ENCODE measurements around the gene FAM241B.

DNA sequence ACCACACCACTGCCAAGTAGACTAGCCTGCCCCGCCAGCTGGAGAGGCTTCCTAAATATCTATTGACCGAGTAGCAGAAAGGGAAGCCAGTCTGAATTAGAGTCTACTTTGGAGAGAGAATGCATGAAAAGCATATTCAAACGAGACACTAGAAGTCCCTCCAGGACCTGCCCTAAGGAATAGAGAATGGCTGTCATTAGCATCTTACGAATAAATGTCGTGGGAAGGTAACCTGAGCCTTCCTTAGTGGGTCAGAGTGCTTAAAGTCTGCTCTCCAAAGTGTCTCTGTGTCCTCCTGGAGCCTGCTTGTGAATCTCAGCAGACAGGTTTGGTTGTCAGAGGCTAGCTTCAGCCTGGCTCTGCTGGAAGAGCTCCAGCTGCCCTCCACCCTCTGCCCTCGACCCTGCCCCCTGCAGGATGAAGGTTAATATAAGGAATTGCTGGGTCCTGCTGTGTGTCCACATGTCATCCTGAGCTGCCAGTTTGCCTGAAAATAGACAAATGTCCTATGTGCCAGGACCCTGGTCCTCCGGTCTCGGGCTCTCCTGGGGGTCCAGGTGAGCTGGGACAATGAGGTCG is 33.4 kb downstream of the FAM241B start:
- TF ChIP-seq SP2 (tag by site-specific recombination; IDR thresholded peaks at IDR 0.05): no peak
- TF ChIP-seq ZBTB1 (tag by site-specific recombination; IDR thresholded peaks at IDR 0.05): no peak
- TF ChIP-seq ZNF560 (tag by site-specific recombination; IDR thresholded peaks at IDR 0.05; ENCODE audit: borderline replicate concordance): no peak
- no peak; the same call in 1 of the 2 replicates for TF ChIP-seq CTCF (tag by site-specific recombination; IDR thresholded peaks at IDR 0.05)
- TF ChIP-seq ZNF175 (tag by site-specific recombination; IDR thresholded peaks at IDR 0.05): no peak
- TF ChIP-seq ZNF138 (tag by site-specific recombination; IDR thresholded peaks at IDR 0.05; ENCODE audit: borderline replicate concordance): no peak
- TF ChIP-seq SETDB1 (IDR thresholded peaks at IDR 0.05; ENCODE audit: insufficient read length, low read length): no peak
- TF ChIP-seq YY1 (tag by site-specific recombination; IDR thresholded peaks at IDR 0.05): no peak
- TF ChIP-seq SCRT1 (tag by site-specific recombination; IDR thresholded peaks at IDR 0.05; ENCODE audit: borderline replicate concordance): no peak
- TF ChIP-seq, protein P1, sequence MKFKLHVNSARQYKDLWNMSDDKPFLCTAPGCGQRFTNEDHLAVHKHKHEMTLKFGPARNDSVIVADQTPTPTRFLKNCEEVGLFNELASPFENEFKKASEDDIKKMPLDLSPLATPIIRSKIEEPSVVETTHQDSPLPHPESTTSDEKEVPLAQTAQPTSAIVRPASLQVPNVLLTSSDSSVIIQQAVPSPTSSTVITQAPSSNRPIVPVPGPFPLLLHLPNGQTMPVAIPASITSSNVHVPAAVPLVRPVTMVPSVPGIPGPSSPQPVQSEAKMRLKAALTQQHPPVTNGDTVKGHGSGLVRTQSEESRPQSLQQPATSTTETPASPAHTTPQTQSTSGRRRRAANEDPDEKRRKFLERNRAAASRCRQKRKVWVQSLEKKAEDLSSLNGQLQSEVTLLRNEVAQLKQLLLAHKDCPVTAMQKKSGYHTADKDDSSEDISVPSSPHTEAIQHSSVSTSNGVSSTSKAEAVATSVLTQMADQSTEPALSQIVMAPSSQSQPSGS (tag by site-specific recombination; IDR thresholded peaks at IDR 0.05; ENCODE audit: low read depth): no peak
- no peak for TF ChIP-seq FEZF1 (tag by site-specific recombination; IDR thresholded peaks at IDR 0.05)
- no peak for TF ChIP-seq ZNF133 (tag by site-specific recombination; IDR thresholded peaks at IDR 0.05)
- TF ChIP-seq ZFP3 (tag by site-specific recombination; IDR thresholded peaks at IDR 0.05; ENCODE audit: low read depth): no peak
- TF ChIP-seq, protein P2, sequence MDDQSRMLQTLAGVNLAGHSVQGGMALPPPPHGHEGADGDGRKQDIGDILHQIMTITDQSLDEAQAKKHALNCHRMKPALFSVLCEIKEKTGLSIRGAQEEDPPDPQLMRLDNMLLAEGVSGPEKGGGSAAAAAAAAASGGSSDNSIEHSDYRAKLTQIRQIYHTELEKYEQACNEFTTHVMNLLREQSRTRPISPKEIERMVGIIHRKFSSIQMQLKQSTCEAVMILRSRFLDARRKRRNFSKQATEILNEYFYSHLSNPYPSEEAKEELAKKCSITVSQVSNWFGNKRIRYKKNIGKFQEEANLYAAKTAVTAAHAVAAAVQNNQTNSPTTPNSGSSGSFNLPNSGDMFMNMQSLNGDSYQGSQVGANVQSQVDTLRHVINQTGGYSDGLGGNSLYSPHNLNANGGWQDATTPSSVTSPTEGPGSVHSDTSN (CRISPR knock-in tag; IDR thresholded peaks at IDR 0.05): no peak
